Activated T-helper 17 cell treated with anti-CD3 and anti-CD28 coated beads, Interleukin-2, amount 50 U/mL, for 72 hours (primary cell): ENCODE results near the gene TP53I11. TPM values are rescaled to one million over a fixed set of nuclear protein-coding genes. Genes with fewer than 3 reads are reported as not detected.
A peak's percentile ranks its signal among the peaks of the same experiment; 100 is the strongest.

Experiments
- ATAC-seq: fragments of 150-1000 bp; cut with Tn5 transposase; replicated peaks from 2 replicates; pipeline ENCODE4 v1.10.0; 2021; ENCODE audit warnings: mild to moderate bottlenecking, moderate library complexity
- H3K27ac Mint-ChIP-seq: one replicate; pipeline ENCODE4 v1.8.0; 2022; ENCODE audit warnings: mixed read lengths
- H3K27me3 Mint-ChIP-seq: one replicate; pipeline ENCODE4 v1.8.0; 2022; ENCODE audit warnings: mixed read lengths
- H3K36me3 Mint-ChIP-seq: one replicate; pipeline ENCODE4 v1.8.0; 2022; ENCODE audit warnings: low read depth, mild to moderate bottlenecking, mixed read lengths
- H3K4me1 Mint-ChIP-seq: one replicate; pipeline ENCODE4 v1.8.0; 2022; ENCODE audit warnings: mixed read lengths
- H3K4me3 Mint-ChIP-seq: one replicate; pipeline ENCODE4 v1.8.0; 2022; ENCODE audit warnings: mild to moderate bottlenecking, mixed read lengths
- H3K9me3 Mint-ChIP-seq: one replicate; pipeline ENCODE4 v1.8.0; 2022; ENCODE audit warnings: mixed read lengths
- total RNA-seq, 2 donors: library from RNA; stranded (reverse); gene quantifications; one replicate each; pipeline ENCODE4 v1.2.3, GENCODE V29; 2022

Gene TP53I11
- total RNA-seq, 2 donors from 2014 or later, result 3.8 to 6.4 TPM

DNA sequence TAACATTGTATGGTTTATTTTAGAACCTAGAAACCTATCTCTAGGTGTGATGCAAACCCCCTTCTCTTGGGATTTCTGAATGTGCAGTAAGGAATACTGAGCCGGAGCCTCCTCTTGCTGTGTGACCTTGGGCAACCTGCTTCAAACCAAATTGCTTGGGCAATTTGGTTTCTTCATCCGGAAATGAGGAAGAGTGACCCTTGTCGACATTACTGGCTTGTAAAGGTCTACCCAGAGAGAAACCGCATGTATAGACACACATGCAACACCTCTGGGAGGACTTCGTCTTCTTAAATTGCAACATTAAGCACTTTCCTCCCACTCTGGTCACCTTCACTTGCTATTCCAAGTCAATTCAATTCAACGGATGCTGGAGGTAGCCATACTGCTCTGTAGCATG lies 19.6 kb upstream of the TP53I11 start:
- ATAC-seq, result no peak
- Mint-ChIP-seq H3K4me1 (no peaks in the 10 kb centered on the region), H3K36me3 (no peaks in the 10 kb centered on the region), H3K4me3 (no peak overlapping the region), H3K27ac (no peak overlapping the region), H3K9me3 (no peaks in the 10 kb centered on the region), H3K27me3 (no peaks in the 10 kb centered on the region)

DNA sequence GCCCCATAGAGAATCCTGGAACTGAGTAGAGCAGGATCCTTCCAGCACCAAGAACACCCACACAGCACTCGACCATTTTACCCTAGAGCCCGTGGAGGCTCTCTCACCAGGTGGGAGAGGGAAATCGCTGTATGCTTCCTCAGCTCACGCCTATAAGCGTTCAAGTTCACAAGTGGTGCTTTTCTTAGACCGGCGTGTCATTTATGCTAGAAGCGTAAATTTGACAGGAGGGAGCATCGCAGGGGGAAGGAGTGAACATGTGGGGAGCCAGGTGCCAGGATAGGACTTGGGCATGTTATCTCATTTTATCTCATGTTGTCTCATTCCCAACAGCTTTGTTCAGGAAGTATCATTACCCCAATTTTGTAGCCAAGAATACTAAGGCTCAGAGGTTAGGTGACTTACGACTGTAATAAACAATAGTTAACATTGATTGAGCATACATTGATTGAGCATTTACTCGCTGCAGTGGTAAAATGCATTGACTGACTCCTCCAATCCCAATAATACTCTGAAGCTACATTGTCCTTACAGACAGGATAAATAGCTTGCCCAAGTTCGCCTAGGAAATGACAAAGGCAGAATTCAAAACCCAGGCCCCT lies 19.1 kb upstream of the TP53I11 start:
- H3K36me3 Mint-ChIP-seq, result no peaks in the 10 kb centered on the region
- no peak overlapping the region for H3K4me3 Mint-ChIP-seq
- no peak for ATAC-seq
- H3K4me1 Mint-ChIP-seq, result no peaks in the 10 kb centered on the region
- H3K9me3 Mint-ChIP-seq, result no peaks in the 10 kb centered on the region
- H3K27ac Mint-ChIP-seq, result no peak overlapping the region
- H3K27me3 Mint-ChIP-seq, result no peaks in the 10 kb centered on the region

DNA sequence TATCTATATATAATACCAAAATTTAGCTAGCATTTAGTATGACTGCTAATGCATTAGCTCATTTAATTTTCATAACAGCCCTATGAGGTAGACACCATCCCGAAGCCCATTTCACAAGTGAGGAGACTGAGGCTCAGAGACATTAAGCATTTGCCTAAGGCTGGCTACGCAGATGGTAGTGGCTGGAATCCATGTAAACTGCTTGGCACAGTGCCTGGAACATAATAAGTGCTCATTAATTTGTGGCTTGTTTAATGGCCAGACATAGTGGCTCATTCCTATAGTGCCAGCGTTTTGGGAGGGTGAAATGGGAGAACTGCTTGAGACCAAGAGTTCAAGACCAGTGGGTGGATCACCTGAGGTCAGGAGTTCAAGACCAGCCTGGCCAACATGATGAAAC lies 17.8 kb upstream of the TP53I11 start:
- Mint-ChIP-seq H3K27ac (no peak overlapping the region), H3K27me3 (no peaks in the 10 kb centered on the region), H3K4me3 (no peak overlapping the region), H3K9me3 (no peaks in the 10 kb centered on the region), H3K36me3 (no peaks in the 10 kb centered on the region), H3K4me1 (no peaks in the 10 kb centered on the region)
- ATAC-seq, result no peak

GRCh38 chr11:44967930-44968496 lies 17.3 kb upstream of the TP53I11 start:
- Mint-ChIP-seq H3K4me1 (no peaks in the 10 kb centered on the region), H3K9me3 (no peaks in the 10 kb centered on the region), H3K27me3 (no peaks in the 10 kb centered on the region), H3K4me3 (no peak overlapping the region), H3K27ac (no peak overlapping the region), H3K36me3 (no peaks in the 10 kb centered on the region)
- no peak for ATAC-seq

- no peak overlapping the region for H3K4me3 Mint-ChIP-seq
- no peaks in the 10 kb centered on the region for H3K36me3 Mint-ChIP-seq
- no peak overlapping the region for H3K27ac Mint-ChIP-seq
- ATAC-seq, result no peak
- no peaks in the 10 kb centered on the region for H3K4me1 Mint-ChIP-seq
- no peaks in the 10 kb centered on the region for H3K27me3 Mint-ChIP-seq
- H3K9me3 Mint-ChIP-seq, result no peaks in the 10 kb centered on the region
Observed at GRCh38 chr11:44966694-44967093, 16.0 kb upstream of the TP53I11 start.

DNA sequence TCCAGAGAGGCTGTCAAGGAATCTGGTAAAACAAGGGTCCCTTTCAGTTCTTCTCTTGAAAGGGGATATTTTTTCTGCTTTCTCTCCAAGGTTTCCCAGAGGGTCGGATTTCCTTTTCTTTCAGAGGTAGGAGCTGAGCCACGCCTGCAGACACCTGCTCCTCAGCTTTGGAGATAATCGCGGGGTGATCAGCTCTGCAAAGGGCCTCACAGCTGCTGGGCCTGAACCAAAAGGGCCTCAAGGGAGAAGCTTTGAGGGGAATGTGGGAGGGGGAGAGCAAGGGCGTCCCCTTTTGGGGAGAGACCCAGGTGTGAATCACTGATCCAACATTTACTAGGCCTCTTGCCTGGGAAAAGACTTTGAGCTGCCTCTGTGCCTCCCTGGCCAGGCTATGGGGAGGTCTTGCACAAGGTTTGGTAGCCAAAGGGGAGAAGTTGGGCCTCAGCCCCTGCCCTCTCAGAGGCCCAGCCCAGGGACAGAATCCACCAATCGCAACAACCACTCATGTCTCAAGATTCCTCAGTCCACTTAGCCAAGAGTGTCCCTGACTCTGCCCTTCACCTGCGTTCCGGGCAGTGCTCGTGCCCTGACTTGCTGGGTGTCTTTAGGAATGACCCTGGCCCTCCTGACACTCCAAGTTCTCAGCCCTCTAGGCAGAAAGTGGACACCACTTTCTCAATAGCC lies 14.0 kb upstream of the TP53I11 start:
- no peak overlapping the region for H3K27ac Mint-ChIP-seq
- ATAC-seq, result no peak
- H3K9me3 Mint-ChIP-seq, result no peaks in the 10 kb centered on the region
- no peaks in the 10 kb centered on the region for H3K27me3 Mint-ChIP-seq
- H3K4me3 Mint-ChIP-seq, result no peak overlapping the region
- no peaks in the 10 kb centered on the region for H3K36me3 Mint-ChIP-seq
- no peaks in the 10 kb centered on the region for H3K4me1 Mint-ChIP-seq

DNA sequence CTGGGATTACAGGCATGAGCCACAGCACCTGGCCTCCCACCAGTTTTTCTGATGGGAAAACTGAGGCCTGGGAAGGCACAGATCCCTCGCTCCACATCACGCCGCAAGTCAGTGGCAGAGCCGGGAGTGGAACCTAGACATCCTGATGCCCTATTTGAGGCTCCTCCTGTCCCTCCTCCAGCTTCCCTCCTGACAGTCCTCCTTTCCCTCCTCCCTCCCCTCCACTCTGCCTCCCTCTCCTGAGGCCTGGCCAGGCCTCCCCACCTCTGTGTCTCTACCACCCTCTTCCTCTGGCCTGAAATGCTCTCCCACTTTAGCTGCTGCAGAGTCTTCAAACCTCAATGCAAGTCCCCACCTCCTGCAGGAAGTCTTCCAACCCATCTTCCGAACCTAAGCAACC lies 13.3 kb upstream of the TP53I11 start:
- H3K27ac Mint-ChIP-seq, result no peak overlapping the region
- no peaks in the 10 kb centered on the region for H3K9me3 Mint-ChIP-seq
- no peak overlapping the region for H3K4me3 Mint-ChIP-seq
- ATAC-seq, result no peak
- no peaks in the 10 kb centered on the region for H3K36me3 Mint-ChIP-seq
- H3K27me3 Mint-ChIP-seq, result no peaks in the 10 kb centered on the region
- H3K4me1 Mint-ChIP-seq, result no peaks in the 10 kb centered on the region

GRCh38 chr11:44963136-44963535 lies 12.5 kb upstream of the TP53I11 start:
- no peaks in the 10 kb centered on the region for H3K36me3 Mint-ChIP-seq
- ATAC-seq, result no peak
- no peaks in the 10 kb centered on the region for H3K4me1 Mint-ChIP-seq
- no peaks in the 10 kb centered on the region for H3K9me3 Mint-ChIP-seq
- H3K27ac Mint-ChIP-seq, result no peak overlapping the region
- H3K4me3 Mint-ChIP-seq, result no peak overlapping the region
- H3K27me3 Mint-ChIP-seq, result peaks cover under 1% of the 10 kb centered on the region

DNA sequence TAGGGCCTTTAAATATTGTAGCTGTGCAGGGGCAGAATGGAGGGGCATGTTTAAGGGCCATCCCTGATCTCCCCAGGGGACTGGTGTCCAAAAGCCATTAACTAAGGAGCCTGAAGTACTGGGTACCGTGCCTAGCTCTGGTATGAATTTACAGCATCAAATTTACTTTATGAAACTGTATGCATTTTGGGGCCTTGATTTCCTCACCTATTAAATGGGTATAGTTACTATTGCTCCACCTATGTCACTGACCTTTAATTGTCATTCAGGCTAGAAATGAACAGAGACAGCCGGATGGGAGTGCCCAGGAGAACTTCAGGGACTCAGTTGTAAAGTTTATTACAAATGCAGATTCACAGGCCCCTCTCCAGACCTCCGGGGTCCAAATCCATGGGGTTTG lies 11.8 kb upstream of the TP53I11 start:
- Mint-ChIP-seq H3K4me1 (no peaks in the 10 kb centered on the region), H3K36me3 (no peaks in the 10 kb centered on the region), H3K27me3 (peaks cover 4% of the 10 kb centered on the region), H3K9me3 (no peaks in the 10 kb centered on the region), H3K27ac (no peak overlapping the region), H3K4me3 (no peak overlapping the region)
- no peak for ATAC-seq

DNA sequence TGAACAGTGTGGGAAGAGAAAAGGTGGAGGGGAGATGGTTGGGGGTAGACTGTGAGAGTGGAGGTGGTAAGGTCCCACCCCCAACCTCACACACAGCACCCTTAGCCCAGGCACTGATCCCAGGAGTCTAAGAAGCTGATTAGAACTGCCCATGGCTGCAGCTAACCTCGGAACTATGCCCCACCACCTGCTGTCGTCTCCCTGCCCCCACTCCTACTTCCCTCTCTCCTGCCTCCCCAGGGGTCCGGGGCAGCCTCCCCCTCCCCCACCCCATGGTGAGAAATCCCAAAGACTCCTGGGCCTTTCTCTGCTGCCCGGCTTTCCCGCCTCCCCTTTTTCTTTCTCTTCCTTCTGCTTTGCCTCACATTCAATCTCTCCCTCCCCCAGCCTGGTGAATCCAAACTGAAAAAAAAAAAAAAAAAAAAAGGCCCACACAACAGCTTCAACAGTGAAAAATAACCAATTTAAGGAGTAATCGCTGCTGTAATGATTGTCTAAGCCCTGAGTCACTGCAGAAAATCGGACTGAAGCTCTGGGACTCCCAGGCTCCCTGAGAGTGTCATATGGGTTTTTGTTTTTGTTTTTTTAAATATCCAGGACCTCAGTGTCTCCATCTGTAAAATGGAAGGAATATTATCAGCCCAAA lies 9.6 kb upstream of the TP53I11 start:
- no peak for ATAC-seq
- Mint-ChIP-seq H3K9me3 (no peaks in the 10 kb centered on the region), H3K27me3 (peaks cover 14% of the 10 kb centered on the region), H3K36me3 (no peaks in the 10 kb centered on the region), H3K4me1 (peaks cover 4% of the 10 kb centered on the region), H3K27ac (no peak overlapping the region), H3K4me3 (no peak overlapping the region)

- peaks cover 21% of the 10 kb centered on the region for H3K27me3 Mint-ChIP-seq
- ATAC-seq, result no peak
- H3K36me3 Mint-ChIP-seq, result no peaks in the 10 kb centered on the region
- H3K4me1 Mint-ChIP-seq, result peaks cover 4% of the 10 kb centered on the region
- no peaks in the 10 kb centered on the region for H3K9me3 Mint-ChIP-seq
- H3K4me3 Mint-ChIP-seq, result no peak overlapping the region
- no peak overlapping the region for H3K27ac Mint-ChIP-seq
Observed at GRCh38 chr11:44959064-44959463, 8.4 kb upstream of the TP53I11 start.

GRCh38 chr11:44957776-44958564 lies 7.3 kb upstream of the TP53I11 start:
- H3K4me3 Mint-ChIP-seq, result no peak overlapping the region
- peaks cover 4% of the 10 kb centered on the region for H3K4me1 Mint-ChIP-seq
- ATAC-seq, result no peak

GRCh38 chr11:44957040-44957515 lies 6.4 kb upstream of the TP53I11 start:
- Mint-ChIP-seq H3K36me3 (no peaks in the 10 kb centered on the region), H3K4me3 (no peak overlapping the region), H3K9me3 (no peaks in the 10 kb centered on the region), H3K27me3 (peaks cover 21% of the 10 kb centered on the region), H3K4me1 (peaks cover 4% of the 10 kb centered on the region), H3K27ac (no peak overlapping the region)
- ATAC-seq, result no peak

More at GRCh38 chr11:44957776-44958564, 7.3 kb upstream of the TP53I11 start:
- H3K36me3 Mint-ChIP-seq, result no peaks in the 10 kb centered on the region
- H3K9me3 Mint-ChIP-seq, result no peaks in the 10 kb centered on the region
- H3K27me3 Mint-ChIP-seq, result peaks cover 21% of the 10 kb centered on the region
- H3K27ac Mint-ChIP-seq, result no peak overlapping the region

- Mint-ChIP-seq H3K27me3 (peaks cover 24% of the 10 kb centered on the region), H3K4me3 (no peak overlapping the region), H3K9me3 (no peaks in the 10 kb centered on the region), H3K4me1 (peaks cover 4% of the 10 kb centered on the region), H3K27ac (peak overlapping the region; percentile 45), H3K36me3 (no peaks in the 10 kb centered on the region)
- ATAC-seq, result peak; percentile 18
Observed at GRCh38 chr11:44955015-44955738, 4.5 kb upstream of the TP53I11 start.
